Stimulated activated CD4-positive, alpha-beta T cell treated with anti-CD3 and anti-CD28 coated beads, TNF-alpha, amount 100 ng/mL, for 1 hour (primary cell): ENCODE measurements around the gene BTBD9.

ENCODE experiments used
- DNase-seq, 3 donors: peaks; one replicate each; pipeline ENCODE4 v3.0.0-alpha.2; 2020; ENCODE audit warnings: low read depth in 3 of 3, low spot score in 1 of 3

The BTBD9 gene

GRCh38 chr6:38183856-38184584 is 455.7 kb downstream of the BTBD9 start:
- no peak for DNase-seq

DNA sequence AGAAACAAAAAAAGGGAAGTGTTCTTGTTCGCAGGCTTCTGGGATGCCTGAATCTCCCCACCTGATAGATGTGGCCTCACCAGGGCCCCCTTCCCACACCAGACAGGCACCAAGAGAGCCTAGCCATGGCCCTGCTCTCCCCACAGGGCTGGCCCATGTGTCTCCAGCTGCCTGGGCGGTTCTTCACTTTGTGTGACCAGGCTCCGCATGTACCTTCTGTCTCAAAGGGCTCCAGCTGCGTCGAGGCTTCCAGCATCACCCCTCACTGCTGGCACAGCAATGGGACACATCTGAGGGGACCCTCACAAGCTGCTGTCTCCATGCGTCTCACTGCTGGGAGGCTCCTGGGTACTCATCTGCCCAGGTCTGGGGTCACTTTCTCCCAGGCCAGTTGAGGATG is 457.3 kb downstream of the BTBD9 start:
- no peak for DNase-seq

DNA sequence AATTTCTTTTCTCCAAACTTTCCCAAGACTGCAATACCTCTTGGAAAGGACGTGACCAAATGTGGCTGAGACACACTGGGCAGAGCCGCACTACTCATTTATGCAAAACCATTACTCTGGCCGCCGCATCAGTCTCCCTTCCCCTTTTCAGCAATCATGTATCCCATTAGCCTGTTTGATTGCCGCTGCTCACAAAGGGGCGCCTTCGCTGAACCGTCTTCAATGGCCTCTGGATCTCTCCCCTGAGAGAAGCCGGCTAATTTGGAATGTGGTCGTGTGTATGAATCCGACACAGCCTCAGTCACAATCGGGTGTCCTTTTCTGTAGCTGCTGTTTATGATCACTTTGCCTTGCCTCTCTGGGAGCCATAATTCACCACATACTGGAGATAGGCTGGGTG is 459.1 kb downstream of the BTBD9 start:
- no peak for DNase-seq

DNA sequence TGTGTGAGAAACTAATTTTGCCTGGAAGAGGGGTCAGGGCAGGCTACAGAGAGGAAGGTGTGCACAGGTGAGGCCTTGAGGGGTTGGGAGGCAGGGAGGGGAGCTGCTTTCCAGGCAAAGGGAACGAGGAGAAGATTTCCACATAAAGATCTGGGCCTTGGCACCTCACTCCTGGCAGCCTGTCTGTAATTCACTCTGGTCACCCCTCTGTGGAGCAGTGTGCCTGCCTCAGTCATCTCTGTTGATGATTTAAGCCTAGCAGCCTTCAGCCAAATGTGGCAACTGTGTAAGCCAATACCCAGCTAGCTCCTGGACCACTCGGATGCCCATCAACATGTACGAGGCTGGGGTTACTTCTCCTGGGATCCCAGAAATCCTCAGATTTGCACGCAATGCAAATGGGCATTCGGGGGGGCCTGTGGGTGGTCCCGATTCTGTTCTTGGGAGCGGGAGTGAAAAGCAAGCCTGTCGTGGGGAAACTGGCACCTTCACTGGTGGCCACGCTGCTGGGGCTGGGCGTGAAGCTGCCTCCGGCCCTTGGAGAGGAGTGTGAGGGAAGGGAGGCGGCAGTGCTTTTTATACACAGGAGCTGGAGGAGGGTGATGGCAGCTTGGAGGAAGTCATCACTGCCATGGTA is 459.8 kb downstream of the BTBD9 start:
- DNase-seq: no peak

GRCh38 chr6:38179300-38179699 is 460.4 kb downstream of the BTBD9 start:
- no peak for DNase-seq

GRCh38 chr6:38178584-38178886 is 461.2 kb downstream of the BTBD9 start:
- DNase-seq: no peak

GRCh38 chr6:38177882-38178583 is 461.7 kb downstream of the BTBD9 start:
- no peak for DNase-seq

GRCh38 chr6:38176797-38177751 is 462.7 kb downstream of the BTBD9 start:
- DNase-seq: no peak

GRCh38 chr6:38175786-38176185 is 463.9 kb downstream of the BTBD9 start:
- no peak for DNase-seq

- DNase-seq: no peak
These were observed 464.8 kb downstream of the BTBD9 start for GRCh38 chr6:38174806-38175495.

GRCh38 chr6:38174315-38174714 is 465.4 kb downstream of the BTBD9 start:
- no peak for DNase-seq

DNA sequence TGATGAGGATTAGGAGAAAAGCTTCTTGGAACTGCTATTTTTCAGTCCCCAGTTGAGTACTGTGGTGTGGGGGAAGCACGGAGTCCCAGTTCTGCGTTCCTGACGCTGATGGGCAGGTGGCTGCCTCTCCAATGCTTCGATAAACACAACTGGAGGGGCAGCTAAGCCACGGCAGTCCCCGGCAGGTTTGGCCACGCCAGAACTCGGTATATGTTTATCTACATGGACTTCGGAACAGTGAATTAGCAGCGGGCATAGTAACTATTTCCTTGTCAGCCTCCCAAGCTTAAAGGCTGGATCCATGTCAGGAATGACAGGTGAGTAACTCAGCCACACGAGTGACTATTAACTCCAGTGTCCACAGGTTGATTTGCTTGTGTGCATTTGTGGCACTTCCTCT is 465.8 kb downstream of the BTBD9 start:
- no peak for DNase-seq

- DNase-seq: no peak
These were observed 466.9 kb downstream of the BTBD9 start for GRCh38 chr6:38172739-38173410.

DNA sequence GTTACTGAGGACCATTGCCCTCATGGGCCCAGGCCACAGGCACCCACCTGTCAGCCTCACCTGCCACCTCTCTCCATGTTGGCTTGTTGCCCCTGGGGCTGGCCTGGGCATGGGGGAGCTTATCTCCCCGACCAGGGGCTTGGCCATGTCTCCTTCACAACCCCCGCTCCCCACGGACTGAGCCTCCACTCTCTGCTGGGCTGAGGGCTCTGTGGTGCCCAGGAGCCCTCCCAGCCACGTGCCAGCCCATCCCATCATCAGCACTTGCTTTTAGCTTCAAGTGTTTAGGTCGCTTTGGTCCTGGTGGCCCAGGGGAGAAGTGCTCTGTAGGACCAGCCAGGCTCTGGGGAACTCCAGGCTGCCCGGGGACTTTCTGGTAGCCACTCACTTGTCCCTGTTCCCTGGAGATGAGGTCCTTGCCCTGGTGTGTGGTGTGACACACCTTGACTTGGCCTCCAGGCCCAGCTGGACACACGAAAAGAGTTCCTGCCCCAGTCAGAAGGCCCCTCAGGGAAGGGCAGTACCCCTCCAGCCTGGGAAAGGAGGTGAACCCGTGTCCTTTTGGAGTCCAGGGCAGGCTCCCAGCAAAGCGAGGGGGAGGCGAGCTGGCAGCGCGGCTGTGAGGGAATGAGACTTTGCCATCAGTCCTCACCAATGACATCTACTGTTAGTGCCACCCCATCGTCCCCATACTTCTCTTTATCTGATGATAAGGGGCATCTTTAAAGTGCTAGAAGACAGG is 467.6 kb downstream of the BTBD9 start:
- DNase-seq: no peak

GRCh38 chr6:38170666-38171355 is 468.9 kb downstream of the BTBD9 start:
- no peak for DNase-seq

DNA sequence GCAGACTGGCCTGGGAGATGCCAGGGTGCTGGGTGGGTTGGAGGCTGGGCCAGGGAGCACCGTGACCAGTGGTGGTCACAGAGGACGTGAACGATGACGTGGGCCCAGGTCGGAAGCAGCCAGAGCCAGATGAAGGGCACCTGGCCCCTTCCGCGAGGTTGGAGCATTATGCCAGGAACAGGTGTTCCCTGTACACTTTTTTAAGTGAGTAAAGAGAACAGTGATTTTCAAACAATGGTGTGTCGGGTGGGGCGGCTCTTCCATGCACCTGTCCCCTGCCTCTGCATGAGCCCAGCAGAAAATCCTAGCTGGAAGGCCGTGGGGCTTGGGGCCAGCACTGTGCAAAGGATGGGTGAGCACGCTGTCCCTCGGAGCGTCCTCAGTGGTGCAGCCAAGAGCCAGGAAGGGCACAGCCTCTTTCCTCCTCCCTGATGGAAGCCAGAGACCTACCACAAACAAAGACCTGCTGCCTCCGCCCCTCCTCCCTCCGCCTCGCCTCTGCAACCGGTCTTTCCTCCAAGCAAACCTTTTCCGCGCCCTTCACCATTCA is 469.7 kb downstream of the BTBD9 start:
- DNase-seq: no peak

DNA sequence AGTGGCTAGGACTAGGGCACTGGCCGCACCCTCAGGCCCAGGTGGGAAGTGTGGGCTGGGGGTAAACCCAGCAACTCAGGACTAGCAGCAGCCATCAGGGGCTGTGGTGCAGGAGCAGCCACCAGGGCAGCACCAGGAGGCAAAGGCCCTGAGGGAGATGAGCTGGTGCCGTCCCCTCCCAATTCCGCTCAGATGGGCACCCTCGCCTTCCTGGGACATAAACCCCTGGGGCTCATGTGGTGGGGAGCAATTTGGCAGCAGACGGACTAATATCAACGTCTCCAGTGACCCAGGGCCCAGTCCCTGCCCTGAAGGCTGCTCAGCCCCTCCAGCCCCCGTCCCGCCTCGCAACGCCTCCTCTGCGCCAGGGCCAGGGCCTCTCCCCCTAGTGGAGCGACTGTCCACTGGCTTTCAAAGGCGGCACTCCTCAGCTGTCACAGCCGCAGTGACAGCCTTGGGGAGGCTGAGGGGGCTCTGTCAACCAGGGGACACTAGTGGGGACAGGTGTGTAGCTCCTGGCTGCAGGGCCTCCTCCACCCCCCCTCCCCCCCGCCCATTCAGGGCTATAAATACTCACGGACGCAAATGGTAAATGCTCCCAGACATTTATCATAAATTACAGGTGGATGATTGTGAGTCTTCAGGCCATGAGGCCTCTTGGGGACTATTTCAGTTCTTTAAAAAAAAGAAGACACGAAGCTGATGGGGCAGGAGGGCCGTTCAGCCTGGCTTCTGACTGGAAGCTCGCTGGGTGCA is 470.3 kb downstream of the BTBD9 start:
- no peak for DNase-seq

GRCh38 chr6:38168699-38169098 is 471.0 kb downstream of the BTBD9 start:
- no peak for DNase-seq
